ENCODE results near the gene NFATC2. TPM values are rescaled to one million over a fixed set of nuclear protein-coding genes. Genes with fewer than 3 reads are reported as not detected.

NFATC2 gene
- total and polyA plus RNA-seq, 8 donors, result 5.3 to 12.3 (median 8.5) TPM

GRCh38 chr20:51382986-51383821, 159.3 kb downstream of the NFATC2 start:
- H3K4me3 ChIP-seq, result no peak overlapping the region
- H3K9me3 ChIP-seq, result no peaks in the 10 kb centered on the region
- intact Hi-C loops (cut with DNase I), result loop anchor here in 1 of 2 donors (5.0 kb wide), 1 partner anchor 214 kb away; no protein-coding TSS in a partner anchor
- no peaks in the 10 kb centered on the region for H3K27me3 ChIP-seq
- H3K27ac ChIP-seq, result no peak overlapping the region
- TF ChIP-seq CTCF (IDR thresholded peaks at IDR 0.05), result no peak
- H3K36me3 ChIP-seq, result no peaks in the 10 kb centered on the region
- DNase-seq (peak in 2 of 4 donors; percentile 19 to 33), ATAC-seq (no peak)
- H3K4me1 ChIP-seq, result peaks cover 0 to 3% of the 10 kb centered on the region in 2 donors

- no peak for TF ChIP-seq CTCF (IDR thresholded peaks at IDR 0.05)
- DNase-seq (peak in 1 of 4 donors; percentile 14), ATAC-seq (no peak)
- Histone ChIP-seq H3K27ac (no peak overlapping the region), H3K36me3 (no peaks in the 10 kb centered on the region), H3K4me3 (no peak overlapping the region), H3K27me3 (no peaks in the 10 kb centered on the region), H3K4me1 (no peaks in the 10 kb centered on the region), H3K9me3 (no peaks in the 10 kb centered on the region)
- intact Hi-C loops (cut with DNase I), result loop anchor here in 1 of 2 donors (5.0 kb wide), 1 partner anchor 215 kb away; no protein-coding TSS in a partner anchor
These were observed 160.2 kb downstream of the NFATC2 start for GRCh38 chr20:51382111-51382985.

GRCh38 chr20:51381557-51381956, 161.0 kb downstream of the NFATC2 start:
- intact Hi-C loops (cut with DNase I), result loop anchor here in 1 of 2 donors (5.0 kb wide), 1 partner anchor 216 kb away; no protein-coding TSS in a partner anchor
- H3K4me3 ChIP-seq, result no peak overlapping the region
- TF ChIP-seq CTCF (IDR thresholded peaks at IDR 0.05), result no peak
- ATAC-seq (no peak), DNase-seq (peak in 1 of 4 donors; percentile 4)
- no peaks in the 10 kb centered on the region for H3K36me3 ChIP-seq
- H3K27me3 ChIP-seq, result no peaks in the 10 kb centered on the region
- H3K27ac ChIP-seq, result no peak overlapping the region
- no peaks in the 10 kb centered on the region for H3K9me3 ChIP-seq
- no peaks in the 10 kb centered on the region for H3K4me1 ChIP-seq

GRCh38 chr20:51380401-51381385, 161.8 kb downstream of the NFATC2 start:
- peak in 1 of 4 donors; percentile 12 for DNase-seq
- H3K27me3 ChIP-seq, result no peaks in the 10 kb centered on the region
- intact Hi-C loops (cut with DNase I), result loop anchor here in 1 of 2 donors (5.0 kb wide), 1 partner anchor 217 kb away; no protein-coding TSS in a partner anchor
- H3K4me3 ChIP-seq, result no peak overlapping the region
- no peaks in the 10 kb centered on the region for H3K9me3 ChIP-seq
- no peaks in the 10 kb centered on the region for H3K36me3 ChIP-seq
- H3K27ac ChIP-seq, result no peak overlapping the region
- no peak for TF ChIP-seq CTCF (IDR thresholded peaks at IDR 0.05)
- H3K4me1 ChIP-seq, result no peaks in the 10 kb centered on the region
- ATAC-seq, result no peak

Measured in left lung (tissue), 10 donors.